Cardiac septum (tissue), 1 donor: Measurements from ENCODE around the gene ZNRF1. TPM values are rescaled to one million over a fixed set of nuclear protein-coding genes. Genes with fewer than 3 reads are reported as not detected.
"Not testable (repeated sequence)": the region's sequence is repeated elsewhere in the genome, so short reads cannot be mapped to it uniquely, and the experiment has no call there.

Experiments used
- DNase-seq: peaks from one replicate; pipeline ENCODE4 v3.0.0-alpha.2; 2020; ENCODE audit warnings: low spot score
- intact Hi-C: fragments of 100-400 bp; cut with DNase I; formaldehyde crosslinking; loops from one replicate; pipeline ENCODE4 v1.14.0; 2022
- long read RNA-seq: library from polyadenylated mRNA; unstranded; transcript quantifications from one replicate; pipeline ENCODE4 v2.0.0, GENCODE V29; 2021
- total RNA-seq: library from RNA; stranded (reverse); fragmentation: NEBNext Ultra II Directional; extraction: Animal tissue kit (Norgen Biotek cat#: 25700); gene quantifications from one replicate; pipeline ENCODE4 v1.2.1, GENCODE V29; 2021
- donor health status: DM: no; HTN: no; CAD: no.

The ZNRF1 gene
- 31.3 TPM for total RNA-seq
- long read RNA-seq, full-length matches to known transcripts: 60 of 75 reads
- long read RNA-seq, partial matches to known transcripts: 1 of 75 reads
- long read RNA-seq, other reads (novel, unspliced or antisense): 14 of 75 reads

- DNase-seq: peak; percentile 90
- intact Hi-C loops: loop anchor here (1.0 to 5.0 kb wide), 3 partner anchors 46 to 113 kb away; no protein-coding TSS in a partner anchor
Observed at GRCh38 chr16:74998481-74999218, at the start of gene ZNRF1. TSS of gene ZNRF1 (plus strand) at chr16:74999024. CDS start at chr16:74999672, 648 bp downstream.

GRCh38 chr16:74949309-74949708, 49.5 kb upstream of the ZNRF1 start:
- no peak for DNase-seq
- intact Hi-C loops: no loop called here

- intact Hi-C loops: no loop called here
- no peak for DNase-seq
Observed at GRCh38 chr16:74950511-74950910, 48.3 kb upstream of the ZNRF1 start.

GRCh38 chr16:74951206-74951605, 47.6 kb upstream of the ZNRF1 start:
- DNase-seq: peak; percentile 46
- intact Hi-C loops: no loop called here

DNA sequence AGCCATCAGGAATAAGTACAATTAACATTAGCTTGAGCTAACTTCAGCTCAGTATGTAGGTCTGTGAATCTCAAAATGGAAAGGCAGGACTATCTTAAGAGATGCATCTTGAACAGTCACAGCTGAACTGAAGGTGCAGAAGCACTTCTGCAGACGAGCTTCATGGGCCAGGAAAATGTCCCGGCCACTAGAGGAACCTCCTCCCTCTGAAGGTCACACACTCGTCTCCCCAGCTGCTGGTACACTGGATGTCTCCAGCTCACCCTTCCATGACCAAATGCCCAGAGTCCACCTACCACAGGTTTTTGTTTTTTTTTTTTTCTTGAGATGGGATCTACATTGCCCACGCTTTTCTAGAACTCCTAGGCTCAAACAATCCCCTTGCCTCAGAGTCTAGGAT, 47.1 kb upstream of the ZNRF1 start:
- DNase-seq: no peak
- intact Hi-C loops: no loop called here

DNA sequence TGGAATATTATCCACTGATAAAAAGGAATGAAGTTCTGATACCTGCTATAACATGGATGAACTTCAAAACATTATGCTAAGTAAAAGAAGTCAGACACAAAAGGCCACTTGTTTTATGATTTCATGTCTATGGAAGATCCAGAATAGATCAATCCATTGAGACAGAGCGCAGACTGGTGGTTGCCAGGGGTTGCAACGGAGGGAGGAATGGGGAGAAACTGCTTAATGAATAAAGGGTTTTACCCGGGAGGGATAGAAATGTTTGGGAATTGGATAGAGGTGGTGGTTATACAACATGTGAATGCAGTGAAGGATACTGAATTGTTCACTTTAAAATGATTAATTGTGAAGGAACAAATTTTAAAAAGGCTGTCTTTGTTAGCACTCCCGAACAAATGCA, 44.1 kb upstream of the ZNRF1 start:
- intact Hi-C loops: no loop called here
- DNase-seq: no peak

DNA sequence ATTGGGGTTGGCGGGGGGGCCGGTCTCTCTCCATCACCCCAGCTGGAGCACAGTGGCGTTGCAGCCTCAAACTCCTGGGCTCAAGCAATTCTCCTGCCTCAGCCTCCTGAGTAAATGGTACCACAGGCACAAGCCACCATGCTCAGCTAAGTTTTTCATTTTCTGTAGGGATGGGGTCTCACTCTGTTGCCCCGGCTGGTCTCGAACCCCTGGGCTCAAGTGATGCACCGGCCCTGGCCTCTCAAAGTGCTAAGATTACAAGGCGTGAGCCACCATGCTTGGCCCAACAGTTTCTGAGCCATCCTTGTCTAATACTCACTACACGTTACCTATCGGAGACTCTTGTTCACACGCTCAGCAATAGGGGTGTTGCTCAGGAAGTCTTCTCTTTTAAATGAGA, 25.5 kb upstream of the ZNRF1 start:
- DNase-seq: no peak
- intact Hi-C loops: no loop called here

DNA sequence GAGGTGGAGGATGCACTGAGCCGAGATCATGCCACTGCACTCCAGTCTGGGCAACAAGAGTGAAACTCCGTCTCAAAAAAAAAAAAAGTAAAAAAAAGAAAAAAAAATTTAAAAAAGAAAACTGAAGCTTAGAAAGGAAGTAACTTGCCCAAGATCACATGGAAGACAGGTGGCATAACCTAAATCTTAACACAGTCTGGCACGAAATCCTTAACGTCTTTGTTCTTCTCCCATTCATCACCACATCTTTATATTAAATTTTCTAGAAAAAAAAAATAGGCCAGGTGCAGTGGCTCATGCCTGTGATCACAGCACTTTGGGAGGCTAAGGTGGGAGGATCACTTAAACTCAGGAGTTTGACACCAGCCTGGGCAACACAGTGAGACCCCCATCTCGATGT, 23.2 kb upstream of the ZNRF1 start:
- intact Hi-C loops: no loop called here
- no peak for DNase-seq

DNA sequence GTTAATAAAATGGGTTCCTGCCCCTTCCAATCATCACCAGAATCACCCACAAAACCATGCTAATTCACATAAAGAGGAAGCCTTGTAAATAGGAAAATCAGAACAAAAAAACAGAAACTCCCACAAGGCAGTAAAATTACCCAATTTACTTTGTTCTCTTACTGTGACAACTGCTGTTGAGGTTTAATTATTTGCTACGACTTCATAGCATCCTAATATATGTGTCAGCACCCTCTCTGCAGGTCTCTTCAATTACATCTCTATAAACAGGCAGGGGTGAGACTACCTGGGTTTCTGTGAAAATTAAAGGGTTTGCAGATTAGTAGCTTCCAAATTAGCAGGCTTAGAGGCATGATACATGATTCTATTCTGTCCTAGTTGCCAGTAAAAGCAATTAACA, 16.6 kb upstream of the ZNRF1 start:
- DNase-seq: no peak
- intact Hi-C loops: no loop called here

GRCh38 chr16:74984194-74984528, 14.7 kb upstream of the ZNRF1 start:
- intact Hi-C loops: no loop called here
- DNase-seq: no peak

DNA sequence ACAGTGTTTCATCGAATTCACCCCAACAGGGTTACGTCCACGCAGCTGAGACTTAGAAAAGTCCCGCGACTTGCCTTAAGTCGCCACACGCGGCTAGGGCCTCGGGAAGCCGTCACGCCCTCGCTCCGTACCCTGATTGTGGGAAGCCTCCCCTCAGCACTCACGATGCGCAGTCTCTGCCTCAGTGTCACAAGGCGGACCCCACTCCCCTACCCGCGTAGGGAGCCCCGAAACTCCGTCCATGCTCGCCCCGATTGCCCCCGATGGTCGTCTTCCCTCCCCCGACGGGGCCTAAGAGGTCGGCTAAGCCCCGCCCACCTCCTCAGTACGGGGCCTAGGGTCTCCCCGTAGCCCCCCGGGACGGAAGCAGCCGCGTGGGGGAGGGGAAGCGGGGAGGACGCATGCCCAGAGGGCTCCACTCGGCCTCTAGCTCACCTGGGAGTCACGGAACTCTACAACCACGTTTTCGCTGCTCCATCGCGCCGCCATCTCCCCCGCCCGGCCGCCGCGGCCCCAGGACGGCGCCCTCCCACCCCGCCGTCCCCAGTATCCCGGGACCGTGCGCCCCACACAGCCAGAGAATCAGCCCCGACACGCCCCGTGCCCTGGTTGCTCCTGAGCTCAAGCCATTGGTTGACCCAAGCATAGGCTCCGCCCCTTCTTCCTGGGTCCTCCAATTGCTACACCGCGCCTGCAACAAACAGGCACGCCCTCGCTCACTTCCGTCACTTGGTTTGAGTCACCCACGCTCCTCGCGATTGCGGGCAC, 14.1 kb upstream of the ZNRF1 start, which contains the start of gene WDR59:
WDR59 (minus strand) TSS at position 595 of the 768 bp plus-strand sequence; CDS start at position 489, 106 bp downstream.
- DNase-seq: peak; percentile 99
- intact Hi-C loops: no loop called here

GRCh38 chr16:74987027-74987681, 11.7 kb upstream of the ZNRF1 start:
- DNase-seq: no peak
- intact Hi-C loops: no loop called here

- intact Hi-C loops: loop anchor here (5.0 kb wide), 1 partner anchor 118 kb away; no protein-coding TSS in a partner anchor
- not testable (repeated sequence) for DNase-seq
Observed at GRCh38 chr16:74989864-74990263, 9.0 kb upstream of the ZNRF1 start.

- intact Hi-C loops: loop anchor here (5.0 kb wide), 1 partner anchor 119 kb away; no protein-coding TSS in a partner anchor
Observed at GRCh38 chr16:74990832-74991231, 8.0 kb upstream of the ZNRF1 start.

GRCh38 chr16:74991268-74991592, 7.6 kb upstream of the ZNRF1 start:
- intact Hi-C loops: loop anchor here (5.0 kb wide), 1 partner anchor 119 kb away; no protein-coding TSS in a partner anchor

More at GRCh38 chr16:74990832-74991231, 8.0 kb upstream of the ZNRF1 start:
- no peak for DNase-seq

DNA sequence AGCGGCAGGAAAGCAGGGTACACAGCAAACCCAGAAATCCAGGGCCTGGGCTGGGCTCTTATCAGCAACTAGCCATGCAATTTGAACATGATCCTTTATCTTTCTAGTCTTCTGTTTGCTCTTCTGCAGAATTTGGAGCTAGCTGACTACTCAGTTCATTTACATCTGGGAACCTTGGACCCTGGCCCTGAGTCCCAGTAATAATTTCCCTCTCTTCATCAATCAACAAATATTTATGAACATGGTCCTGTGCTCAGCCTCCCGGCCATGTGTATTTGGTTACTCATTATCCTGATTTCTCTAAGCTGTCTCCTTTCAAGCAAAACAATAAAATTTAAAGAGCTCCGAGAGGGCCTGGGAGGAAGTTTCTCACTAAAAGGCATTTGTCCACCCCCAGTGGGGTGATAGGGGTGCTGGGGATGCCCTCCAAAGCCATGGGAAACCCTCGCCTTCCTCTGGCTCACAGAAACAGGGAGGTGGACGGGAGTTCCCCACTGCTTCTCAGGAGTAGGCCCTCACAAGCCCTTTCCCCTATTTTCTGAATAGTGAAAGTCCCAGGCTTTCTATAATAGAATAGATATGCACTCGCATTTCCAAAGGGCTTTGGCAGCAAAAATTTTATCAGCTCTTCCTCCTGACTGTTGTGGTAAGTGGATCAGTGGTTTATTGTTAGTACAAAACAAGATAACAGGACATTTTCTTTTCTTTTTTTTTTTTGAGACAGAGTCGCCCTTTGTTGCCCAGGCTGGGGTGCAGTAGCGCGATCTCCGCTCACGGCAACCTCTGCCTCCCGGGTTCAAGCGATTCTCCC, 7.0 kb upstream of the ZNRF1 start:
- intact Hi-C loops: loop anchor here (5.0 kb wide), 1 partner anchor 119 kb away; no protein-coding TSS in a partner anchor
- no peak for DNase-seq

More at GRCh38 chr16:74991268-74991592, 7.6 kb upstream of the ZNRF1 start:
- DNase-seq: no peak

GRCh38 chr16:74995986-74996385, 2.8 kb upstream of the ZNRF1 start:
- DNase-seq: no peak
- intact Hi-C loops: loop anchor here (5.0 kb wide), 1 partner anchor 99 kb away; no protein-coding TSS in a partner anchor

- DNase-seq: no peak
- intact Hi-C loops: loop anchor here (5.0 kb wide), 1 partner anchor 100 kb away; no protein-coding TSS in a partner anchor
Observed at GRCh38 chr16:74997042-74997491, 1.8 kb upstream of the ZNRF1 start.

- DNase-seq: no peak
- intact Hi-C loops: loop anchor here (2.0 to 5.0 kb wide), 2 partner anchors 46 to 102 kb away; no protein-coding TSS in a partner anchor
Observed at GRCh38 chr16:74999219-74999608, 390 bp downstream of the ZNRF1 start.
